ENCODE results near the gene BEGAIN. TPM values are rescaled to one million over a fixed set of nuclear protein-coding genes. Genes with fewer than 3 reads are reported as not detected.

Gene BEGAIN
- total RNA-seq, 4 donors from 2014 or later = 2.6 to 16.5 (median 4.4) TPM; not detected in 1

GRCh38 chr14:100528962-100529560 lies 58.2 kb downstream of the BEGAIN start:
- Histone ChIP-seq H3K27me3 (no peaks in the 10 kb centered on the region), H3K9me3 (no peaks in the 10 kb centered on the region), H3K4me3 (no peak overlapping the region), H3K4me1 (peaks cover 0 to 4% of the 10 kb centered on the region in 2 donors), H3K36me3 (no peaks in the 10 kb centered on the region), H3K27ac (no peak overlapping the region)
- no peak for DNase-seq
- TF ChIP-seq POLR2A (IDR thresholded peaks at IDR 0.05) (no peak), CTCF (IDR thresholded peaks at IDR 0.05) (no peak)
- intact Hi-C loops (cut with DNase I; ENCODE audit: low total_unique reads) = no loop called here

- DNase-seq = no peak
- TF ChIP-seq POLR2A (IDR thresholded peaks at IDR 0.05) = no peak
- no peak for TF ChIP-seq CTCF (IDR thresholded peaks at IDR 0.05)
- Histone ChIP-seq H3K36me3 (no peaks in the 10 kb centered on the region), H3K9me3 (no peaks in the 10 kb centered on the region), H3K27me3 (no peaks in the 10 kb centered on the region), H3K4me1 (no peaks in the 10 kb centered on the region), H3K27ac (no peak overlapping the region), H3K4me3 (no peak overlapping the region)
- intact Hi-C loops (cut with DNase I; ENCODE audit: low total_unique reads) = no loop called here
Measured at GRCh38 chr14:100526632-100527031, 60.6 kb downstream of the BEGAIN start.

- DNase-seq = no peak
- H3K36me3 ChIP-seq = no peaks in the 10 kb centered on the region
- TF ChIP-seq POLR2A (IDR thresholded peaks at IDR 0.05) = no peak
- TF ChIP-seq CTCF (IDR thresholded peaks at IDR 0.05) = no peak
- H3K27ac ChIP-seq = no peak overlapping the region
- no peak overlapping the region for H3K4me3 ChIP-seq
- intact Hi-C loops (cut with DNase I; ENCODE audit: low total_unique reads) = no loop called here
- H3K4me1 ChIP-seq = no peaks in the 10 kb centered on the region
- H3K27me3 ChIP-seq = no peaks in the 10 kb centered on the region
- no peaks in the 10 kb centered on the region for H3K9me3 ChIP-seq
Measured at GRCh38 chr14:100526057-100526456, 61.2 kb downstream of the BEGAIN start.

- TF ChIP-seq POLR2A (IDR thresholded peaks at IDR 0.05) = no peak
- no peak for TF ChIP-seq CTCF (IDR thresholded peaks at IDR 0.05)
- H3K36me3 ChIP-seq = no peaks in the 10 kb centered on the region
Measured at GRCh38 chr14:100525615-100526014, 61.6 kb downstream of the BEGAIN start.

GRCh38 chr14:100524933-100525243 lies 62.3 kb downstream of the BEGAIN start:
- no peak overlapping the region for H3K27ac ChIP-seq
- H3K27me3 ChIP-seq = no peaks in the 10 kb centered on the region
- H3K4me1 ChIP-seq = no peaks in the 10 kb centered on the region
- intact Hi-C loops (cut with DNase I; ENCODE audit: low total_unique reads) = no loop called here
- TF ChIP-seq CTCF (IDR thresholded peaks at IDR 0.05) (peak in 1 of 4 experiments; percentile 11), POLR2A (IDR thresholded peaks at IDR 0.05) (no peak)
- H3K4me3 ChIP-seq = no peak overlapping the region
- peak in 1 of 2 donors; percentile 13 for DNase-seq
- H3K9me3 ChIP-seq = no peaks in the 10 kb centered on the region
- H3K36me3 ChIP-seq = no peaks in the 10 kb centered on the region

More at GRCh38 chr14:100525615-100526014, 61.6 kb downstream of the BEGAIN start:
- Histone ChIP-seq H3K27ac (no peak overlapping the region), H3K4me1 (no peaks in the 10 kb centered on the region), H3K4me3 (no peak overlapping the region), H3K9me3 (no peaks in the 10 kb centered on the region), H3K27me3 (no peaks in the 10 kb centered on the region)
- intact Hi-C loops (cut with DNase I; ENCODE audit: low total_unique reads) = no loop called here
- peak in 1 of 2 donors; percentile 9 for DNase-seq
